HFFc6 (cell line): ENCODE results near the gene ABCB11. TPM values are rescaled to one million over a fixed set of nuclear protein-coding genes. Genes with fewer than 3 reads are reported as not detected.

Source experiments
- DNase-seq: peaks from one replicate; pipeline ENCODE4 v3.0.0-alpha.2; 2018
- H3K27ac Mint-ChIP-seq: 2 replicates; pipeline ENCODE4 v1.8.0; 2020; ENCODE audit warnings: mild to moderate bottlenecking, mixed read lengths
- H3K27me3 Mint-ChIP-seq: 2 replicates; pipeline ENCODE4 v1.8.0; 2021; ENCODE audit warnings: mild to moderate bottlenecking, moderate library complexity, mixed read lengths; ENCODE audit not compliant: insufficient read depth
- H3K36me3 Mint-ChIP-seq: 2 replicates; pipeline ENCODE4 v1.8.0; 2021; ENCODE audit warnings: low read depth, mixed read lengths
- H3K4me1 Mint-ChIP-seq: 2 replicates; pipeline ENCODE4 v1.8.0; 2020; ENCODE audit warnings: low read depth, mixed read lengths
- H3K4me3 Mint-ChIP-seq: 2 replicates; pipeline ENCODE4 v1.8.0; 2020; ENCODE audit warnings: mild to moderate bottlenecking, moderate library complexity, mixed read lengths
- H3K9me3 Mint-ChIP-seq: 2 replicates; pipeline ENCODE4 v1.8.0; 2020; ENCODE audit warnings: mild to moderate bottlenecking, mixed read lengths
- CTCF ChIP-seq: fragments of 200-600 bp; sonication (generic); IDR thresholded peaks from 2 replicates; pipeline ENCODE4 v1.5.0; 2021; ENCODE audit warnings: antibody characterized with exemption, mild to moderate bottlenecking
- total RNA-seq, 6 experiments: library from RNA; stranded (reverse); fragmentation: NEBNext Ultra II Directional; extraction: Animal tissue kit (Norgen Biotek cat#: 25700); gene quantifications; 2 replicates in 1 of 6; 3 replicates in 5 of 6; pipeline ENCODE4 v1.2.3, GENCODE V29; 2021

Gene ABCB11
- total RNA-seq, 6 experiments from 2014 or later = 0.02 TPM; not detected in 5

- Mint-ChIP-seq H3K4me1 (no peaks in the 10 kb centered on the region), H3K4me3 (no peak overlapping the region), H3K27ac (no peak overlapping the region), H3K36me3 (no peaks in the 10 kb centered on the region), H3K9me3 (no peaks in the 10 kb centered on the region), H3K27me3 (peaks cover 15% of the 10 kb centered on the region)
- TF ChIP-seq CTCF = no peak
- DNase-seq = no peak
Observed at GRCh38 chr2:168916331-168916675, 114.8 kb downstream of the ABCB11 start.

- DNase-seq = no peak
- H3K27ac Mint-ChIP-seq = no peak overlapping the region
- H3K27me3 Mint-ChIP-seq = peaks cover 15% of the 10 kb centered on the region
- H3K4me3 Mint-ChIP-seq = no peak overlapping the region
- no peak for TF ChIP-seq CTCF
- H3K4me1 Mint-ChIP-seq = no peaks in the 10 kb centered on the region
- no peaks in the 10 kb centered on the region for H3K36me3 Mint-ChIP-seq
- H3K9me3 Mint-ChIP-seq = no peaks in the 10 kb centered on the region
Observed at GRCh38 chr2:168915441-168916330, 115.4 kb downstream of the ABCB11 start.

GRCh38 chr2:168913495-168913894, 117.6 kb downstream of the ABCB11 start:
- no peaks in the 10 kb centered on the region for H3K9me3 Mint-ChIP-seq
- H3K4me3 Mint-ChIP-seq = no peak overlapping the region
- no peaks in the 10 kb centered on the region for H3K36me3 Mint-ChIP-seq
- no peak for TF ChIP-seq CTCF
- no peaks in the 10 kb centered on the region for H3K4me1 Mint-ChIP-seq
- peaks cover 16% of the 10 kb centered on the region for H3K27me3 Mint-ChIP-seq
- DNase-seq = no peak
- H3K27ac Mint-ChIP-seq = no peak overlapping the region

- no peak for DNase-seq
Observed at GRCh38 chr2:168912901-168913369, 118.2 kb downstream of the ABCB11 start.

GRCh38 chr2:168912466-168912865, 118.7 kb downstream of the ABCB11 start:
- Mint-ChIP-seq H3K36me3 (no peaks in the 10 kb centered on the region), H3K4me3 (peak overlapping the region; percentile 59), H3K27ac (no peak overlapping the region), H3K9me3 (no peaks in the 10 kb centered on the region), H3K4me1 (no peaks in the 10 kb centered on the region), H3K27me3 (peaks cover 12% of the 10 kb centered on the region)
- DNase-seq = no peak
- no peak for TF ChIP-seq CTCF

More at GRCh38 chr2:168912901-168913369, 118.2 kb downstream of the ABCB11 start:
- Mint-ChIP-seq H3K4me1 (no peaks in the 10 kb centered on the region), H3K36me3 (no peaks in the 10 kb centered on the region), H3K27ac (no peak overlapping the region), H3K27me3 (peaks cover 14% of the 10 kb centered on the region), H3K9me3 (no peaks in the 10 kb centered on the region), H3K4me3 (peak overlapping the region; percentile 59)
- TF ChIP-seq CTCF = no peak
